GM13976 (cell line): ENCODE measurements around the gene RASSF6.
"Not testable (repeated sequence)": the region's sequence is repeated elsewhere in the genome, so short reads cannot be mapped to it uniquely, and the experiment has no call there.

ENCODE experiments used
- DNase-seq: peaks from one replicate; pipeline ENCODE4 v3.0.0; 2012; ENCODE audit warnings: low spot score
- CTCF ChIP-seq: IDR thresholded peaks from 2 replicates; pipeline ENCODE4 v1.5.1; 2012; ENCODE audit warnings: borderline replicate concordance, mild to moderate bottlenecking; ENCODE audit not compliant: insufficient read depth; ENCODE audit errors: extremely low read depth, missing control alignments, control extremely low read depth
- in situ Hi-C: fragments of 300-500 bp; cut with MboI; formaldehyde crosslinking; loops from one replicate; pipeline ENCODE4 v1.12.0; 2022; ENCODE audit warnings: low sequenced_read_pairs, mixed read lengths, inconsistent platforms; ENCODE audit not compliant: unreplicated experiment

Gene RASSF6

GRCh38 chr4:73603854-73604584, 16.2 kb downstream of the RASSF6 start:
- DNase-seq = no peak
- in situ Hi-C loops = no loop called here
- no peak for TF ChIP-seq CTCF

- in situ Hi-C loops = no loop called here
Measured at GRCh38 chr4:73603271-73603710, 16.9 kb downstream of the RASSF6 start.

GRCh38 chr4:73600954-73601353, 19.3 kb downstream of the RASSF6 start:
- in situ Hi-C loops = no loop called here
- DNase-seq = no peak

More at GRCh38 chr4:73603271-73603710, 16.9 kb downstream of the RASSF6 start:
- peak; percentile 25 for DNase-seq
- TF ChIP-seq CTCF = no peak

GRCh38 chr4:73599182-73599581, 21.1 kb downstream of the RASSF6 start:
- no peak for TF ChIP-seq CTCF
- in situ Hi-C loops = no loop called here
- DNase-seq = no peak

More at GRCh38 chr4:73600954-73601353, 19.3 kb downstream of the RASSF6 start:
- no peak for TF ChIP-seq CTCF

- in situ Hi-C loops = no loop called here
- TF ChIP-seq CTCF = no peak
- no peak for DNase-seq
Measured at GRCh38 chr4:73597594-73597993, 22.6 kb downstream of the RASSF6 start.

GRCh38 chr4:73597183-73597582, 23.1 kb downstream of the RASSF6 start:
- in situ Hi-C loops, DNase-seq: not testable (repeated sequence)

GRCh38 chr4:73596001-73596400, 24.2 kb downstream of the RASSF6 start:
- no peak for TF ChIP-seq CTCF

More at GRCh38 chr4:73596001-73596400, 24.2 kb downstream of the RASSF6 start:
- DNase-seq = no peak
- in situ Hi-C loops = no loop called here
